Stimulated activated CD4-positive, alpha-beta T cell treated with anti-CD3 and anti-CD28 coated beads, Interleukin-1b, Interleukin-23, amount 100 ng/mL, for 48 hours (primary cell): ENCODE measurements around the gene AMN.
A peak's percentile ranks its signal among the peaks of the same experiment; 100 is the strongest.

ENCODE experiments used
- DNase-seq: peaks from one replicate; pipeline ENCODE4 v3.0.0-alpha.2; 2020

The AMN gene

DNA sequence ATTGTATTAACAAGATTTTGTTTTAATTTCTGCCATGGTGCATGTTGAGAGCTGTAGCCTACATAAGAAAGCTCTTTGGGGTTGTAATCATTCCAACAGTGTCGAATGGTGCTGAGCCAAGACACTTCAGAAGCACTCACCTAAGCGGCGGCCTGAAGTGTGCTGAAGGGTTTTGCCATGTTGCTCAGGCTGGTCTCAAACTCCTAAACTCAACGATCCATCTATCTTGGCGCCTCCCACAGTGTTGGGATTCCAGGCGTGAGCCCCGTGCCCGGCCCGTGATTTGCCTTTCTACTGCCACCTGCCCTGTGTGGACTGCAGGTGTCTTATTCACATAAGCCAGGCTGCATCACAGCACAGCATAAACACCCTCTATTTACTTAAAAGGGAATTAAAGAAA lies 48.9 kb downstream of the AMN start:
- no peak for DNase-seq

DNA sequence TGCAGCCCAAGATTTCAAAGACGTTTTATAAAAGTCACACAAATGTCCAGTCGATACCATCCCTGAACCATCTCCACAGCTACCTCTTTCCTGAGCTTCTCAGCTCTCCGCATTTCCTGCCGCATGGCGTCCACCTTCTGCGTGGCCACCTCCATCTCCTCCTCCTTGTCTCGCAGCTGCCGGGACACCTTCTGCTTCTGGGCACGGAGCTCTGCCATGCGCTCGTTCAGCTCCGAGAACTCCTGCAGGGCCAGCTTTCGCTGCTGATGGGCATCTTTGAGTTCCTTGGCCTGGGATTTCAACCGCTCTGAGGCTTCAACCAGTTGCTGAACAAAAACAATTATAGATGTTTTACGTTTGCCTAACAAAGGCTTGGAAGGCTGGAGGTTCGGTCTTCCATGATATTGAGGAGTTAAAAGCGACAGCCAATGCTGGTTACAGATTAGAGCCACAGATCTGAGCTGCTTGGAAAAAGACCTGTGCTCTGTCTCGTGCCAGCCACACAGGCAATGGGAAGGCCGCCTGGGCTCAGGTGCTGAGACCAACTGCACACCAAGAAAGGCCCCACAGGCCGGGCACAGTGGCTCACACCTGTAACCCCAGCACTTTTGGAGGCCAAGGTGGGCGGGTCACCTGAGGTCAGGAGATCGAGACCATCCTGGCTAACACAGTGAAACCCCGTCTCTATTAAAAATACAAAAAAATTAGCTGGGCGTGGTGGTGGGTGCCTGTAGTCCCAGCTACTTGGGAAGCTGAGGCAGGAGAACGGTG lies 49.6 kb downstream of the AMN start:
- no peak for DNase-seq

DNA sequence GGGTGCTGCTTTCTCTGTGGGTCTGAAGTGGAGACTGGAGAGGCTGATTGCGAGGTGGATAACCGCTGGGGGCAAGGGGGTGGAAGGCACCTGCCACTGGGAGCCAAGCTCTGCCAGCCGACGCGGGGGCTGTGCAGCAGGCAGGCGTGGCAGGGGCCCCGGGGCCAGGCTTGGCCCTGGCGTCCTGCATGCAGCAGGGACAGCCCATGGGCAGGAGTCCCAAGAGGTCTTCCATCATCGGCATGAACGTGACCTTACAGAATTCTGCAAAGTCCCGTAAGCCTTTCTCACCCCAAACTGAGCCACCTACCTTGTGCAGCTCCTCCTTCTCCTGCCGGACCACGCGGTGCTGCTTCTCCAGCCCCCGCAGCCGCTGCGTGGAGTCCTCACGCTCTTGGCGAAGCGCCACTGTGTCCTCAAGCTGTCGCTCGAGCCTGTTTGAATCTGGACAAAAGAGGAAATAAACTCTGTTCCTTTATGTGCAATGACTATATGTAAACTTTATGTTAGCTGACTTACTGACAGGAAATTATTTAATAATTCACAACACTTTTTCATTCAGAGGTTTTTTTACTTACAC lies 51.3 kb downstream of the AMN start:
- DNase-seq, result no peak

DNA sequence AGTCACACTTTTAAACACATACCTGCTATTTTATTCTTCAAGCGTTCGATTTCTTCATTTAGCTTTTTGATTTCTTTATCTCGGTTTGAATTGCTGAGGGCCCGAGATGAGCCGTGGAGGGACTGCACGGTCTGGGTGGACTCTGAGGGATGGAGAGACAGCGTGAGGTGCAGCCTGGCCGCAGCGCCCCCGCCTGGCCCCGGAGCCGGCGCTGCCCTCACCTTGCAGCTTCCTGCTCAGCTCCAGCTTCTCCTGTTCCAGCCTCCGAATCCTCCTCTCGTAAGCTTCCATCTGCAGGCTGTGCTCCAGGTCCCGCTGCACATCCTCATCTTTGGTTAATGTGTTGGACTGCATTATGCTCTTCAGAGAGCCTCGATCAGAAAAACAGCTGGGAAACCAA lies 53.2 kb downstream of the AMN start:
- DNase-seq, result no peak

DNA sequence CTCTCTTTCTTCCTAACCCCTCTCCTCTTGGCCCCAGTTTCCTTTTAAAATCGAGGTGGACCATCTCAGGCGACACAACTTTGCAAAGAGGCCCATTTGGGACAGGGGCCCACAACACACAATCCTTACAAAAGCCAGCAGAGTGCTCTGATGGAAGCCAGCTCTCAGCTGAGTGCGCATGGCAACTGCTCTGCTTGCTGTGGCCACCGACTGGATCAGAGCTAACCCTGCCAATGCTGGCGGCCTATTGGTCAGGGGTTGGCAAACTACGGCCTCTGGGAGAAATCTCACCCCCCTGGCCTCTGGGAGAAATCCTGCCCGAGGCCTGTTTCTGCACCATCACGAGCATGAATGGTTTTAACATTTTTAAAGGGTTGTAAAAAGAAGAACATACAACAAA lies 55.0 kb downstream of the AMN start:
- DNase-seq, result no peak

DNA sequence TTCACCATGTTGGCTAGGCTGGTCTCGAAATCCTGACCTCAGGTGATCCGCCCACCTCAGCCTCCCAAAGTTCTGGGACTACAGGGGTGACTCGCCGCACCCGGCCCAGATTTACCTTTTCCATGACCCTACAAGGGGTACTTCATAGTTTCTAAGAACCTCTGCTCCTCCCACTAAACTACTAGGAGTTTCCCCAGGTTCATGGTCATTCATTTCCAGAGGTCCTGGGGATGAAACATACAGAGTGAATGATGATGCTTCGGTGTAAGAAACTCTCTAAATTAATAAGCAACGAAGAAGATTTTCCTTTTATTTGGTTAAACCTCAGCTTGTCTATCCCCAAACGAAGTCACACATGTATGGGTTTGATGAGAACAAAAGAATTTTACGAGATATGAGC lies 56.9 kb downstream of the AMN start:
- DNase-seq, result peak; percentile 39

DNA sequence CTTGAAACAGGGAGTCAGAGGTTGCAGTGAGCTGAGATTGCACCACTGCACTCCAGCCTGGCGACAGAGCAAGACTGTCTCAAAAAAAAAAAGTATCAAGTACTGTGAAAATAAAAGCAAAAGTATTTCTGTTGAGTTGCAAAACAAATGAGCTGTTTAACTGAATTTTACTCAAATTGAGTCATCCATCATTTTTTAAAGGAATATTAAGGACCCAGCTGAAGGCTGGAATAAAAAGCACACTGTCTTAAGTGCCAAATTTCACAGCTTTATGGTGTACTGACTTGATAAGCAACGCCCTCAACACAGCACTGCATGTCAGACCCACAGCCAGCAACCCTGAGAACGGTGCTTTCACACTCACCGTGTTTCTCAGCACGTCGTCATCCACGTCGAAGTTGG lies 57.9 kb downstream of the AMN start:
- DNase-seq, result no peak
